Inferior parietal cortex (tissue), 1 donor: ENCODE measurements around the gene GJB4.
"Not testable (repeated sequence)": the region's sequence is repeated elsewhere in the genome, so short reads cannot be mapped to it uniquely, and the experiment has no call there.

ENCODE experiments used
- DNase-seq: peaks from one replicate; pipeline ENCODE4 v3.0.0-alpha.2; 2016; ENCODE audit errors: extremely low spot score

GJB4 gene

DNA sequence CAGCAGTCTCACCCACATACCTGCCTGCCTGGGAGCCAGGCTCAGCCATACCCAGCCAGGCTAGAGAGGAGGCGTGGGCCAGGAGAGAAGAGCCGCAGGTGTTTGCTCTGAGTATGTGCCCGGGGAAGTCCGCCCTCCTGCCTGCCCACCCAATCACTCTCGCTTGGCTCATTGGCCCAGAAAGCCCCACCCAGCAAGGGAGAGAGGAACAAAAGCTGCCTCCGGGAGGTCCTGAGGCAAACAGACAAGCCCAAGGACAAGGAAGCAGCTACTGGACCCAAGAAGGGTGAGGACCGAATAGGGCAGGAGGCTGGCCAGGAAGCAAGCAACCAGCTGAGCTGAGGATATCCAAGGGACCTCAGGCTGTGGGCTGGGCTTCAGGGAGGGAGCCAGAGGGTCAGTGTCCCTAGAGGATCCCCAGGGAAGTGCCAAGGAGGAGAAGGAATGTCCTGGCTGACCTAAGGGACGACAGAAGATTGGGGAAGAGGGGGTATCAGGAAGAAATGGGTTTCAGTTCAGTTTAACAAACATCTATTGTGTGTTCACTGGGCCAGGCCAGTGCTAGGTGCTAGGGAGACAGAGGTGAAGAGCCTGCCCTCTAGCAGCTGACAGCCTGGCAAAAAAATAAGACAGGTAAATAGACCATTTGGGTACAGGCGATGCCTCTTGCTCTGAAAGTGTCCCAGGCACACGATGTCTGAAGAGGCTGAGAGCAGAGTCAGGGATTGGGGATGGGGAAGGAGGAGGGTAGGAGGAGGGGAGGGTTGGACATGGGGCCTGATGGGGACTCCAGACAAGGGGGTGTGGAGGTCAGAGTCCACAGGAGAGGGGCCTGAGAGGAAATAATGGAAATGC lies at the start of gene GJB4:
Gene GJB4 (plus strand): TSS at position 238 of the 855 bp plus-strand sequence. CDS start 1,515 bp downstream, outside the sequence.
- DNase-seq, result no peak

DNA sequence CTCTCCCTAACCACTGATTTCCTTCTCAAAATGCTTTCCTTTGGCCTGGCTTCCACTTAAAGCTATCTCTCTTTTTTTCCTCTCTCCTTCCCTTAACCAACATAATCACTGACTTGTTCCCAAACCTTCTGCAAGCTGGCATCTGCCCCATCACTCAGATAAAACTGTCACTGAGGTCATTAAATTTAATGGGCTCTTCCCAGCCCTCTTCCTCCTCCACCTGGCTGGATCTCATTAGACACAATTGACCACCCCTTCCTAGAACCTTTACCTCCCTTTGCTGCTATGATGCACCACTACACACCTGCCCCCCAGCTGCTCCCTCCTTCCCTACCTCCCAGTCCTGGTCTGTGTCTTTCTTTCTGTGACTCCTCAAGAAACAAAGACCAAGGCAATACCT lies 48.7 kb upstream of the GJB4 start:
- DNase-seq, result no peak

DNA sequence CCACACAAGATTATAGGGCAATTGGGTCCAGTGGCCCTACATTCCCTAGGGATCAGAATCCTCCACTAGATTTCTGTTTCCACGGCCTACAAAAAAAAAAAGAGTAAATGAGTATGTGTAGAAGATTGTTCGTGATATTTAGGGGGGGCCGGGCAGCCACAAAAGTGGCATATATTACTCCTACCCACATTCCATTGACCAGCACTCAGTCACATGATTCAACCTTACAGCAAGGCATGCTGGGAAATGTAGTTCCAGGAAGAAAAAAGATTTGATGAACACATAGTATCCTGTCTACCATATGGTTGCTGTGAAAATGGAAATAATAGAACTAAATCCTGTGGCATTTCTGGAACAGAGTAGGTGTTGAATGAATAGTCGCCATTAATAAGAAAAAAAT lies 48.1 kb upstream of the GJB4 start:
- DNase-seq, result no peak

DNA sequence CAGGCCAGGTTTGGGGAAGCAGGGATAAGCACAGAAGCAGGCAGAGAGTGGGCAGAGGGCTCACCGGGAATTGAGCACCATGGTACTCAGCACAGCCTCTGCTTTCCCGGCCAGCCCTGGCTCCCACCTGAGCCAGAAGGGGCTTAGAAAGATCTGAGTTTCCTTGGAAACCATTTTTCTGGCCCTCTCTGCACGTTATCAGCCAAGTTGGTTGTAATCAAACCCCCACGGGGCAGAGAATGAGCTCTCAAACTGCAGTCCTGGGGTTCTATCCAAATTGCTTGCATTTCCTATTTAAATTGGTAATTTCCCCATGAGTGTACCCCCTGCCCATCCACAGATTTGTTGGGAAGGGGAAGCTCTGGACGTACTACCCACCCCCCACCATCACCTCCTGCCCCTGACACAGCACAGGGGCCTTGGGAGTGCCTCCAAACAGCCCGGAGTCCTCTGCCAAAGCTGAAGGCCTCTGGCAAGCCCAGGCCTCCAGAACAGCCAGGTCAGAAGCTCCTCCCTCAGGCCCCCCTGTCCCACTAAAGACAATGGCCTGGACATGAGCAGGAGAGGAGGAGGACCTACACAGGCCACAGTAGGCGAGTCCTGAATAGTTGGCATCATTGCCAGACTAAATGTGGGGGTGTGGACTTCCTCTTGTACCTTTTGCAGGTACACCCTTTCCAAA lies 47.4 kb upstream of the GJB4 start:
- DNase-seq, result no peak

DNA sequence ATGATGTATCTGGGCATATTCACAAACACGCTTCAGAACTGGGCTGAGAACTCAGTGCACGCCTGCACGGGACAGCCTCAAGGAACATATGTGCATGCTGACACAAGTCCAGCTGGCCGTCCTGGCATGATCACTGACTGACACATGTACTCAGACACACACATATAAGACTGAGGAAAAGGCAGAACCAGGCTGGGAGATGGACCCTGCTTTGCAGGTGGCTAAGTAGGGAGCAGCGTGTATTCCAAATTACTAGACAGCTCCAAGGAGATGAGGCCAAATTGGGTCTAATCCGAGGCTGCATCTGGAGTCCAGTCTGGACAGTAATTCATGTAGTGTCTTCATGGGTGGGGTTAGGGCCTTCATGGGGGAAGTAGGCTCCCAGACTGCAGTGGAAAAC lies 46.1 kb upstream of the GJB4 start:
- no peak for DNase-seq

DNA sequence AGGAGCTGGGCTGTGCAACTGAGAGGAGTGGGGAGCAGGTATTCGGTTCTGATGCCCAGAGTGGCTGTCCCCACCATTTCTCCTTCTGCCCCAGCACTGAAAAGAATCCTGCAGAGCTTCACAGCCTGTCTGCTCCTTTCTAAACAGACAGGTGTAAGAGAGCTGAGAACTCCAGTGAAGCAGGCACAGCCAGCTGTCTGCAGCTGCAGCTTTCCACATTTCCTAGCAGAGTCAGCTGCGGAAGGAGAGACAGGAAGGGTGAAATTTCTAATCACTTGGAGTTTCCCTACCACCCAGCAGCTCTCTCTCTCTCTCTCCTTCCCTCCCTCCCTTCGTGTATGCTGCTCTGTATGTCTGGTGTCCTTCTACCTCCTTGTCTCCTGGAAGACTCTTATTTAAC lies 45.2 kb upstream of the GJB4 start:
- no peak for DNase-seq

DNA sequence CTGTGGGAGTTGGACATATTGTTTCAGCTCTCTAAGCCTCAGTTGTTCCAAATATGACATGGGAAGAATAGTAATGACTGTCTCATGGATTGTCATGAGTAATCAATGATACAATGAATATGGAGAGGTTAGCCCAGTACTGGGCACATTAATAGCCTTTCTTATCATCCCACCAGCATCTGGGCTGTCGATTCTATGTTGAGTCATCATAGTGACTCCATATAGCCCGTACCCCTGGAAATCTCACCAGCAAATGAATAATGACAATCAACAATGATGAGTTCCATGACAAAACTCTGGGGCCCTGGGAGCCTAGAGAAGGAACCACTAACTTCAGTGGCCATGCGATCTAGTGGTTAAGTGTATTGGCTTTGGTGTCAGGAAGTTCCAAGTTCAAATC lies 44.4 kb upstream of the GJB4 start:
- no peak for DNase-seq

DNA sequence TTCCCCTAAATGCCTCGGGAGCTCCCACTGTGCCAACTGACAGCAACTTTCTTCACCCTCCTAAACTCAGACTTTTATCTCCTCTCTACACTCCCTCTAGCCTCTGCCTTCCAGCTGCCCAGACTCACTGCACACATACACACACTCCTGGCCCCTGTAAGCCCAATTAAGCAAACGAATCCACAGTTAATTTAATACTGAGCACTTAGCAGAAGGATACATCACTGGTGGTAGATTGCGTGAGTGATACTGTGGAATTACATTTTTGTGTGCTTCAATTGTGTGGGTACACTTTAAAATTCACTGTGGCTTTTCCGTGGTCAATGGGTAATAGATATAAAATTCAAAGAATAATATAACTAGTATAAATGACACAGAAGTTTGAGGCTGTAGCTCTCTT lies 38.3 kb upstream of the GJB4 start:
- no peak for DNase-seq

DNA sequence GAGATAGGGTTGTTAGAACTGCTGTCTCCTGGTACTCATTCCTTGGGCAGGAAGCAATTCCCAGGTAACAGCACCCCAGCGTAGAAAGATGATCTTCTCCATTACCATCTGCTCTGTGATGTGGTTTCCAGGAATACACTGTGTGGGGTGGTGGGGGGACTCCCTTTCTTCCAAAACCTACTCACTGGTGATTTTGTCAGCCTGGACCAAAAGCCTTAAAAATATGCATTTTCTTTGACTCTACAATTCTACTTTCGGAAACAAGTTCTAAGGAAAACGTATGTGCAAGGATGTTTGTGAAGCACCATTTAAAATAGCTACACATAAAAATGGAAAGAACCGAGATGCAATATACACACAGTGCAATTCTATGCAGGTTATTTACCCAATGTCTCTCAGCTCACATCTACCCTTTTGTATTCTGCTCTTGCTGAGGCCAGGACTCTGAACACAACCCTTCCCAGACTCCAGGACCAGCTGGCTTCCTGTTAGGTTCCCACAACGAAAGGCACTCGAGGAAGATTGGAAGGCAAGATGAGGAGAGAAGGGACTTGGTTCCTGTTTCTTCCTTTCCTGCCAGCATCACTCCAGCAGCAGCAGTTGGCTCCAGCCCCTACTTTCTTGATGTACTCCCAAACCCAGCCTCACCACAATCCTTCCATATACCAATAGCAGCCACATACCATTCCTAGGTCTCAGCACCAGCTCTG lies 37.7 kb upstream of the GJB4 start:
- peak; percentile 17 for DNase-seq

DNA sequence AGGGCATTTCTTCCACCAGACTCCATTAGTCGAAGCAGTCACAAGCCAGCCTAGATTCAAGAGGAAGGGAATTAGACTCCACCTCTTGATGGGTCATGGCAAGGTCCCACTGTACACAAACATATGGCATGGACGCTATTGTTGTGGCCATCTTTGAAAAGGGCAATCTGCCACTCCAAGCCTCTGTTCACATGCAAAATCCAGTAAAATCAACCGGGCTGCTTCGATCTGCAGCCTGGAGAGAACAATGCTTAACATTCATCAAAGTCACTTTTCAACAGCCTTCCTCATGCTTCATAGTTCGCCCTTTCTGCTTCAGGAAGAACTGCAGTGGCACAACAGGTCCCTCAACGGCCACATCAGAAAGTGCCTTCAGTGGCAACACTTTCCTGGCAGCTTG lies 32.7 kb upstream of the GJB4 start:
- no peak for DNase-seq

DNA sequence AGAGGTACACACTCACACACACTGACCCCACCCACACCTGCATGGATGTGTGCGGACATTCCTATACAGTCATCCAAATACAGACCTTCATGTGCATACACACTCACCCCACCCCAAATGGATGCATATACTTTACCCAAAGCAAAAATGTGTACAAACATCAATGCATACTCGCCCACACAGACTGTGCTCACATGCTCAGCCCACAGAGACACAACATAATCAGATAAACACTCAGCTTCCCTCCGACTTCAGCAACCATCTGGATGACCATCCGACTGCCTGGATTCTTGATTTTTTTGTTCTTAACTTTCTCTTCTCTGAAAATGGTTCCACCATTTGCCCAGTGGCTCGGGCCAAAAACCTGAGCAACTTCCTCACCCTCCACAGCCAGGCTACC lies 29.1 kb upstream of the GJB4 start:
- DNase-seq, result no peak

DNA sequence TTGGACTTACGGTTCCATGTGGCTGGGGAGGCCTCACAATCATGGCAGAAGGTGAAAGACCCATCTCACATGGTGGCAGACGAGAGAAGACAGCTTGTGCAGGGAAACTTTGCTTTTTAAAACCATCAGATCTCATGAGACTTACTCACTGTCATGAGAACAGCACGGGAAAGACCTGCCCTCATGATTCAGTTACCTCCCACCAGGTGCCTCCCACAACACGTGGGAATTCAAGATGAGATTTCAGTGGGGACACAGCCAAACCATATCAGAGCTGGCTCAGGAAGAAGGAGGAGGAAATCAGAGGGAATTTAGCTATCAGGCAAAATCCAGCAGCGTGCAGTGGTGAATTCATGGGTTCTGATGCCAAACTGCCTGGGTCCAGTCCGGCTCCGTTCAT lies 26.7 kb upstream of the GJB4 start:
- not testable (repeated sequence) for DNase-seq

DNA sequence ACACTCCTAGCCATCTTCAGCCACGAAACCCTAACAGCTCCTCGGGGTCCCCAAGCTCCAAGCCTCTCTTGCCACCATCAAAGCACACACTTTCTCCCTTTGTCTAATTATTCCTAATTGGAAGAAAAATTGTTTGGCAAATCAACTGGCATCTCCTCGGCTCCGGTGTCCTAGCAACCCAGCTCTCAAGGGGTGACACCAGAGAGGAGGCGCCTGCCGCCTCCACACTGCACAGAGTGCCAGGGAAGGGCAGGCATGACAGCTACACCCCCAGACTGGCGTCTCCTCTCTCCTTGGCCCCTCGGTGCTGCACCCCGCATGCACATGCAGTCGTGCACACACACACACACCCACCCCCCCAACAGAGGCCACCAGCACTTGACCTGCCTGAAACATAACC lies 22.8 kb upstream of the GJB4 start:
- DNase-seq, result no peak

DNA sequence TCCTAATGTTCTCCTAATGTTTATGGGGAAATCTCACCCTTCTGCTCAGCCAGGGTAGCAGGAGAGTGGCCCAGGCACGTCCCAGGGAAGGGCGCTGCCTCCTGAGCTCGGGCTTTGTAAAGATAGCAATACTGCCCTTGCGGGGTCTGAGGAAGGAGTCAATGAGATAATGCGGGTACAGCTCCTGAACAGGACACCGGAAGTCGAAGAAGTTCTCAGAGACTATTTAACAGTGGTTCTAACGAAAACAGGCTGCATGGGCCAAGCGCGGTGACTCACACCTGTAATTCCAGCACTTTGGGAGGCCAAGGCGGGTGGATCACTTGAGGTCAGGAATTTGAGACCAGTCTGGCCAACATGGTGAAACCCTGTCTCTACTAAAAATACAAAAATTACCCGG lies 22.3 kb upstream of the GJB4 start:
- not testable (repeated sequence) for DNase-seq

DNA sequence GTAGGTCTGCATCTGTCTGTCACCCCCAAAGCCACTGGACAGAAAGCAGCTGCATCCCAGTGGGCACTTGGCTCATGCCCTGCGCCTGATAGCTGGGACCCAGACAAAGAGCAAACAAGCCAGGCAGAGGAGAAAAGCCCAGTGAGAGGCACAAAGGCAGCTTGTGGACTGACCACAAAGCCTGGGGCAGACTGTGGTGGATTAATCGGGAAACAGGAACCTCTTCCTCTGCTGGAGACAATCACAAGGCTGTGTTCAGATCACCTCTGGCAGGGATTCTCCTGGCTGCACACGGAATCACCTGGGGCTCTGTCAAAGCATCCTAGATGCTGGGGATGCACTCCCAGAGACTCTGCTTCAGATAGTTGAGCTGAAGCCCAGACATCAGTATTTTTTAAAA lies 19.9 kb upstream of the GJB4 start:
- no peak for DNase-seq

DNA sequence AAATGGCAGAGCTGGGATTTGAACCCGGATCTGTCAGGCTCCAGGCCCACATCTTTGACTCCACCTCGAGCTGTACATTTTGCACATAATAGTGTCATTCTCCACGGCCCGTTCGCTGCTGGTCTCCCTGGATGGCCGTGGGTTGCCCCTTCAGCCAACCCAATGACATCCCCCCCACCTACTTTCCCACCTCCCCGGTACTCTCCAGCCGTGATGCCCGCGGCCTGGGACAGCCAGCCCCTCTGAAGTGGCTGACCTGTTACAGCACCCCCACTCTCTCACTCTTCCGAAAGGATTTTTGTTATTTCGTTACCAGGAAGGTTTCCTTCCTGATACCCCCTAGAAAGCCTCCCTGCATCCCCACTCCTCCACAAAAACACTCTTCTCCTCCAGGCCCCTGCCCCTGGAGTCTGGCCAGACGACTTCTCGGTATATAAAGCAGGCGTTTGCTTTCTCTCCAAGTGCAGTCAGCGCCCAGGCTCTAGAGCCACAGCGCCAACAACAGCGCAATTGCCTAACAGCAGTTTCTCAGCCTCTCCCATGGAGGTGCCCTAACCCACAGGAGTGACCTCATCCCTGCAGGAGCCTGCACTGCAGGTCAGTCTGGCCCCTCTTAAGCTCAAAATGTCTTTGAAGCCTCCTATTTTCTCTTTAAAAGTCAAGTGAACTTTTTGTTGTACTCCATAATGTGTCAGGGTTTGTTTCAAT lies 19.2 kb upstream of the GJB4 start:
- DNase-seq, result no peak

DNA sequence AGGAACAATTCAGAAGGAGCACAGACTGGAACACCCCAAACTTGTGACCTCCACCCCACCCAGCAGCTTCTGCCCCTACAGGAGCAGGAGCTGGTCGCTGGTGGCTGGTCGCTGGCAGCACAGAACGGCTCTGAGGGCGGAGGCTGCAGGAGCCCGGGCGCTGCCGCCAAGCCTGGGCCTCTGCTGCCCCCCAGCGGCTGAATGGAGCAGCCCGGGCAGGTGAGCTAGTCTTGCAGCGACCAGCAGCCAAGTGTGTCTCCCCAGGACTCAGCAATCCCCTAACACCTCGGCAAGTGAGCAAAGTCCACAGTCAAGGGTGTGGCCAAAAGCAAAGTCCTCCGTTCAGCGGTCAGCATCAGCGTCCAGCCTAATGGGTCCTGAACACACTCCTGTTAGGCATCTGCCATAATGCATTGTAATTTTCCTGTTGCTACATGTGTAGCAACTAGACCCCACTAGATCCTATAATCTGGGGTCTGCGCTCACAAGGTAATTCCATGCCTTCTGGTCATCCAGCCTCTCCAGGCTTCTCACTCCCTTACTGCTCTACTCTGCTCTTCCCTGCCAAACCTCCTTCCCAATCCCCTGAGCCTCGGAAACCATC lies 16.8 kb upstream of the GJB4 start:
- peak; percentile 80 for DNase-seq

DNA sequence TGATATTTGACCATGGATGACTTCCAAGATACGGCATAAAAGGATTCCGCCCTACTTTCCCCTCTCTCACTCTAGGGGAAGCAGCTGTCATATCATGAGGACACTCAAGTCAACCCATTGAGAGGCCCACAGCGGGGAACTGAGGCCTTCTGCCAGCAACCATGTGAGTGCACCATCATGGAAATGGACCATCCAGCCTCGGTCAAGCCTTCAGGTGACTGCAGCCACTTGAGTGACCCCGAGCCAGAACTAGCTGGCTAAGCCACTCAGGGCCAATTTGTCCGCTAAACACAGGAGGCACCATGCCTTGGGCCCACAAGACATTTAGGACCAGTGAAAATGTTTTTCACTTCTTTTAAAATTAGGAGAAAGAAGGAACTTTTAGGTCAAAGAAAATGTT lies 15.8 kb upstream of the GJB4 start:
- DNase-seq, result no peak

DNA sequence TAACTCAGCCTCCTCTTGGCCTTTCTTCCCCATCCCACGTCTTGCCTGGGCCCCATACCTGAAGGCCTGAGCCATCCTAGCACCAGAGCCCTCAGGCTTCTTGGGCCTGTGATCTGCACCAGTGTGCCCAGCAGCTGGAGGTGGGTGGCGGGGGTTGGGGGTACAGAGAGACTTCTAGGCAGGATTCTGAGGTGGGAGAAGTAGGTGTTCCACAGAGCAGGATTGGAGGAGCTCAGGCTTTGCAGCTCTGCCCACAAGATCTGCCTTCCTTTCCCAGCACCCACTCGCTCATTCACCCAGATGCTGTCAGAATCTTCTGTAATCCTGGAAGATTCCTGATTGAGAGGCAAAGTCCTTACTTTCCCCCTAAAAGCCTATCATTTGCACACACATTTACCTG lies 14.7 kb upstream of the GJB4 start:
- DNase-seq, result no peak

DNA sequence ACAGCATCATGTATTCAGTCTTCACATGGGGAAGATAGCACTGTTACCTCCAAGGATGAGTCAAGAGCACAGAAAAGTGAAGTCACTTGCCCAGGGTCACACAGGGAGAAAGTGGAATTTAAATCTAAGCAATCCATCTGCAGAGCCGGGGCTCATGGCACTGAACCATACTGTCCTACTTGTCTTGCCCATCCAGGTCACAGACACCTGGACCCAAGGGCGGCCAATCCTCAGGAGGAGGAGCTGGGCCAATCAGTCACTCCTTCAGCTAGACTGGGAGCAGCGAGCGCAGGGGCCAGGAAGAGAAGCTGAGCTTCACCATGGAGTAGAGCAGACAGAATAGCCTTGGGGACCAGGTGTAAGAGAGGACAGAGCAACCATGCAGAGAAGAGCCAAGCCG lies 13.9 kb upstream of the GJB4 start:
- no peak for DNase-seq

DNA sequence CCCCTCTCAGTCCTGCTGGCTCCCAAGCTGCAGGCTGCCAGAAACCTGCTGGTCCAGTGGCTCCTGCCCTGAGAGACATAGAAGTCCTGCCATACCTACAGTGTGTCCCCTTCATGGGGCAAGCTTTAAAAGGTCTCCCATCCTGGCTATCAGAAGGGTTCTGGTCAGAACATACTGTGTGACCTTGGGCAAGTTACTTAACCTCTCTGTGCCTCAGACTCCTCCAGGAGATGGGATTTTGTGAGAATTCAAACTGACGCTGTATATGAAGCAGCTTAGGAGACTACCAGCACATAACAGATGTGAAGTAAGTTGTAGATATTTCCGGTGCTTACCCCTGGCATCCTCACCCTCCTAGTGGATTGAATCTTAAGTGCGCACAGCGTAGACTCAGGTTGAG lies 13.4 kb upstream of the GJB4 start:
- no peak for DNase-seq
